ENCODE measurements around the gene OR2J2. TPM values are rescaled to one million over a fixed set of nuclear protein-coding genes. Genes with fewer than 3 reads are reported as not detected.
"Not testable (repeated sequence)": the region's sequence is repeated elsewhere in the genome, so short reads cannot be mapped to it uniquely, and the experiment has no call there.

Gene OR2J2
- total RNA-seq, 4 donors from 2014 or later: 11.8 TPM; not detected in 3

DNA sequence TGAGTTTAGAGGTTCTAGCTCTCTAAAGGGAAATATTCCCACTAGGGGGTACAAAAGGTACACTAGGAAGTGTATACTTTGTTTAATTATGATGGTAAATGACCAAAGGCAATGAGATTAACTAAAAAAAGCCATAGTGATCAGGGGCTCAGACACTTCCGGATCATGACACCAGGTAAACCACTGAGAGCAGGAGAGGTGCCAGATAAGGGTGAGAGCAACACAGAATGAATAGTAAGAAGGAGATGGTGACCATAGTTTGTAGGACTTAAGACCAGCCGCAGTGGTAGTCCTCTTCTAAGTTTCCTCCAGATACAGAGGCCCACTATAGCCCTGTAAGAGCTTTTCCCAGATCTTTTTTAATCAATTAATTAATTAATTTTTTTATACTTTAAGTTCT is 40.8 kb downstream of the OR2J2 start:
- no peak for DNase-seq
- Histone ChIP-seq H3K27me3 (no peaks in the 10 kb centered on the region), H3K4me3 (no peak overlapping the region), H3K36me3 (no peaks in the 10 kb centered on the region), H3K9me3 (no peaks in the 10 kb centered on the region), H3K4me1 (no peaks in the 10 kb centered on the region), H3K27ac (no peak overlapping the region)
- intact Hi-C loops (cut with DNase I; ENCODE audit: low total_unique reads): no loop called here
- no peak for TF ChIP-seq POLR2A (IDR thresholded peaks at IDR 0.05)
- TF ChIP-seq, protein P1, sequence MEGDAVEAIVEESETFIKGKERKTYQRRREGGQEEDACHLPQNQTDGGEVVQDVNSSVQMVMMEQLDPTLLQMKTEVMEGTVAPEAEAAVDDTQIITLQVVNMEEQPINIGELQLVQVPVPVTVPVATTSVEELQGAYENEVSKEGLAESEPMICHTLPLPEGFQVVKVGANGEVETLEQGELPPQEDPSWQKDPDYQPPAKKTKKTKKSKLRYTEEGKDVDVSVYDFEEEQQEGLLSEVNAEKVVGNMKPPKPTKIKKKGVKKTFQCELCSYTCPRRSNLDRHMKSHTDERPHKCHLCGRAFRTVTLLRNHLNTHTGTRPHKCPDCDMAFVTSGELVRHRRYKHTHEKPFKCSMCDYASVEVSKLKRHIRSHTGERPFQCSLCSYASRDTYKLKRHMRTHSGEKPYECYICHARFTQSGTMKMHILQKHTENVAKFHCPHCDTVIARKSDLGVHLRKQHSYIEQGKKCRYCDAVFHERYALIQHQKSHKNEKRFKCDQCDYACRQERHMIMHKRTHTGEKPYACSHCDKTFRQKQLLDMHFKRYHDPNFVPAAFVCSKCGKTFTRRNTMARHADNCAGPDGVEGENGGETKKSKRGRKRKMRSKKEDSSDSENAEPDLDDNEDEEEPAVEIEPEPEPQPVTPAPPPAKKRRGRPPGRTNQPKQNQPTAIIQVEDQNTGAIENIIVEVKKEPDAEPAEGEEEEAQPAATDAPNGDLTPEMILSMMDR (IDR thresholded peaks at IDR 0.05): no peak

GRCh38 chr6:29216528-29216927 is 45.8 kb downstream of the OR2J2 start:
- no peak overlapping the region for H3K27ac ChIP-seq
- no peak overlapping the region for H3K4me3 ChIP-seq
- H3K9me3 ChIP-seq: no peaks in the 10 kb centered on the region
- no peaks in the 10 kb centered on the region for H3K27me3 ChIP-seq
- no peaks in the 10 kb centered on the region for H3K36me3 ChIP-seq
- TF ChIP-seq, protein P1 (IDR thresholded peaks at IDR 0.05): no peak
- no peak for TF ChIP-seq POLR2A (IDR thresholded peaks at IDR 0.05)
- no peak for DNase-seq
- intact Hi-C loops (cut with DNase I; ENCODE audit: low total_unique reads): no loop called here
- H3K4me1 ChIP-seq: no peaks in the 10 kb centered on the region

- H3K27me3 ChIP-seq; H3K4me3 ChIP-seq; H3K27ac ChIP-seq; H3K36me3 ChIP-seq; intact Hi-C loops (cut with DNase I; ENCODE audit: low total_unique reads); H3K4me1 ChIP-seq; DNase-seq; H3K9me3 ChIP-seq: not testable (repeated sequence)
Observed at GRCh38 chr6:29217242-29217641, 46.5 kb downstream of the OR2J2 start.

DNA sequence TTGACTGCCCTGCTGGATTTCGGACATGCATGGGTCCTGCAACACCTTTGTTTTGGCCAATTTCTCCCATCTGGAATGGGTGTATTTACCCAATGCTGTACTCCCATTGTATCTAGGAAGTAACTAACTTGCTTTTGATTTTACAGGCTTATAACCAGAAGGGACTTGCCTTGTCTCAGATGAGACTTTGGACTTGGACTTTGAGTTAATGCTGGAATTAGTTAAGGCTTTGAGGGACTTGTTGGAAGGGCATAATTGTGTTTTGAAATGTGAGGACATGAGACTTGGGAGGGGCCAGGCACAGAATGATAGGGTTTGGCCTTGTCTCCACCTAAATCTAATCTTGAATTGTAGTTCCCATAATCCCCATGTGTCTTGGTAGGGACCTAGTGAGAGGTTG is 47.3 kb downstream of the OR2J2 start:
- H3K27ac ChIP-seq; H3K36me3 ChIP-seq; DNase-seq; H3K27me3 ChIP-seq; intact Hi-C loops (cut with DNase I; ENCODE audit: low total_unique reads); H3K9me3 ChIP-seq; H3K4me3 ChIP-seq; H3K4me1 ChIP-seq: not testable (repeated sequence)

Other genes with a start within 250 kb of the OR2J2 start
- gene TRIM27, start 246.9 kb upstream of the OR2J2 start, total RNA-seq: 100 to 1,000 TPM in 1 of 4 donors, 10 to 100 TPM in 3; 24.6 to 108 (median 48.7) TPM
- gene ZNF311, start 165.6 kb upstream of the OR2J2 start, total RNA-seq: 1 to 10 TPM in 2 of 4 donors, under 1 TPM in 2; 0.51 to 4.1 (median 1.1) TPM
- gene OR2W1, start 125.7 kb upstream of the OR2J2 start, total RNA-seq: not detected
- not detected for gene OR2B3, start 83.6 kb upstream of the OR2J2 start, total RNA-seq
- not detected for gene OR2J1, start 71.4 kb upstream of the OR2J2 start, total RNA-seq
- gene OR2J3, start 62.8 kb upstream of the OR2J2 start, total RNA-seq: not detected
- gene OR14J1, start 130.8 kb downstream of the OR2J2 start, total RNA-seq: not detected
- not detected for gene OR5V1, start 198.0 kb downstream of the OR2J2 start, total RNA-seq
- not detected for gene OR12D3, start 204.4 kb downstream of the OR2J2 start, total RNA-seq
- gene OR12D2, start 224.7 kb downstream of the OR2J2 start, total RNA-seq: not detected
- not detected for gene OR12D1, start 244.0 kb downstream of the OR2J2 start, total RNA-seq

Measured in uterus (tissue), 4 donors.